HL-60 (cell line): ENCODE data around the gene POLR1A.

Experiments
- GABPA ChIP-seq: IDR thresholded peaks from 2 replicates; pipeline ENCODE4 v1.6.1; 2012; ENCODE audit warnings: low read depth
- TF ChIP-seq, protein P1 (sequence below): IDR thresholded peaks from one replicate; pipeline ENCODE4 v1.5.1; 2011; ENCODE audit warnings: low read length, control low read depth, inconsistent platforms; ENCODE audit not compliant: insufficient read depth

DNA sequence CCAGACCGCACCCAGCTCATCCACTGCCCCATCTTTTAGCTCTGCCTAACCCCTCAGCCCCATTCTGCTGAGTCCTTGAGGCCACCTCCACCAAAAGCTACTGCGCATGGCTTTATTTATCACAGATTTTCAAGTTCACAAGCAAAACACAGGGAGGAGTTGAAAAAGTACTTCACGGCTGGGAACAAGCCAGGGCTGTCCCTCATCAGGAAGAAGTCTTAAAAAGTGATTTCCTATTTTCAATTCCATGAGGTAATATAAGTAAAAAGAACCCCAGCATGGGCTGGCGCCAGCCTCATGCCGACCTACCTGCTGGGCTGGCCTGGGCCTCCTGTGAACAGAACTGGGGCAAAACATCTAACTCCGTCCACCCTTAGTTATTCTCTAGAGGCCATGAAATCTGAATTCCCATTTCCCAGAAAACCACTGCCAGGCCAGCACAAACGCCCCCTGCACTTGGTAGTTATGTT lies 69.0 kb downstream of the POLR1A start:
- TF ChIP-seq, protein P1, sequence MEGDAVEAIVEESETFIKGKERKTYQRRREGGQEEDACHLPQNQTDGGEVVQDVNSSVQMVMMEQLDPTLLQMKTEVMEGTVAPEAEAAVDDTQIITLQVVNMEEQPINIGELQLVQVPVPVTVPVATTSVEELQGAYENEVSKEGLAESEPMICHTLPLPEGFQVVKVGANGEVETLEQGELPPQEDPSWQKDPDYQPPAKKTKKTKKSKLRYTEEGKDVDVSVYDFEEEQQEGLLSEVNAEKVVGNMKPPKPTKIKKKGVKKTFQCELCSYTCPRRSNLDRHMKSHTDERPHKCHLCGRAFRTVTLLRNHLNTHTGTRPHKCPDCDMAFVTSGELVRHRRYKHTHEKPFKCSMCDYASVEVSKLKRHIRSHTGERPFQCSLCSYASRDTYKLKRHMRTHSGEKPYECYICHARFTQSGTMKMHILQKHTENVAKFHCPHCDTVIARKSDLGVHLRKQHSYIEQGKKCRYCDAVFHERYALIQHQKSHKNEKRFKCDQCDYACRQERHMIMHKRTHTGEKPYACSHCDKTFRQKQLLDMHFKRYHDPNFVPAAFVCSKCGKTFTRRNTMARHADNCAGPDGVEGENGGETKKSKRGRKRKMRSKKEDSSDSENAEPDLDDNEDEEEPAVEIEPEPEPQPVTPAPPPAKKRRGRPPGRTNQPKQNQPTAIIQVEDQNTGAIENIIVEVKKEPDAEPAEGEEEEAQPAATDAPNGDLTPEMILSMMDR, result no peak
- no peak for TF ChIP-seq GABPA
